Fibroblast of lung (primary cell): Measurements from ENCODE around the gene LMNTD1. TPM values are rescaled to one million over a fixed set of nuclear protein-coding genes. Genes with fewer than 3 reads are reported as not detected.
"Not testable (repeated sequence)": the region's sequence is repeated elsewhere in the genome, so short reads cannot be mapped to it uniquely, and the experiment has no call there.

ENCODE experiments used
- DNase-seq, 2 donors: peaks; one replicate each; pipeline versions ENCODE4 v3.0.0 to v3.0.0-alpha.2; 2010; ENCODE audit warnings: low read depth in 2 of 2
- H2AFZ ChIP-seq: 2 replicates; pipeline ENCODE4 v1.5.1; 2012; ENCODE audit warnings: low read length, control low read depth, inconsistent platforms
- H3K27ac ChIP-seq: 2 replicates; pipeline ENCODE4 v1.5.1; 2011; ENCODE audit warnings: low read length, control low read depth; ENCODE audit not compliant: insufficient read depth
- H3K27me3 ChIP-seq: 2 replicates; pipeline ENCODE4 v1.5.1; 2011; ENCODE audit warnings: mild to moderate bottlenecking, low read length; ENCODE audit not compliant: control insufficient read depth, insufficient read depth
- H3K36me3 ChIP-seq: 2 replicates; pipeline ENCODE4 v1.5.1; 2011; ENCODE audit warnings: low read length; ENCODE audit not compliant: control insufficient read depth, insufficient read depth
- H3K4me1 ChIP-seq: 2 replicates; pipeline ENCODE4 v1.5.1; 2011; ENCODE audit warnings: low read length; ENCODE audit not compliant: control insufficient read depth, insufficient read depth; ENCODE audit errors: extremely low read depth
- H3K4me2 ChIP-seq: 2 replicates; pipeline ENCODE4 v1.5.1; 2011; ENCODE audit warnings: low read length, control low read depth; ENCODE audit not compliant: insufficient read depth; ENCODE audit errors: extremely low read depth
- H3K4me3 ChIP-seq, 4 experiments: fragments of 200-600 bp in 1 of 4; sonication (generic) in 1 of 4; replicated peaks in 1 of 4; 2 replicates each; pipeline ENCODE4 v1.5.1; 2011 to 2016; ENCODE audit warnings: low read length in 4 of 4, low read depth in 3 of 4, mild to moderate bottlenecking in 3 of 4, control low read depth in 2 of 4, inconsistent platforms in 1 of 4, mixed read lengths in 1 of 4; ENCODE audit not compliant: insufficient read depth in 1 of 4; ENCODE audit errors: control extremely low read depth in 1 of 4
- H3K79me2 ChIP-seq: 2 replicates; pipeline ENCODE4 v1.5.1; 2012; ENCODE audit warnings: mild to moderate bottlenecking, low read length, inconsistent platforms; ENCODE audit not compliant: control insufficient read depth, insufficient read depth
- H3K9ac ChIP-seq: 2 replicates; pipeline ENCODE4 v1.5.1; 2011; ENCODE audit warnings: mild to moderate bottlenecking, low read length, control low read depth; ENCODE audit not compliant: insufficient read depth
- H3K9me3 ChIP-seq: 2 replicates; pipeline ENCODE4 v1.5.1; 2012; ENCODE audit warnings: low read depth, low read length; ENCODE audit not compliant: control insufficient read depth, insufficient read depth
- H4K20me1 ChIP-seq: 2 replicates; pipeline ENCODE4 v1.5.1; 2011; ENCODE audit warnings: low read length; ENCODE audit not compliant: control insufficient read depth, insufficient read depth; ENCODE audit errors: extremely low read depth
- EZH2 ChIP-seq: IDR thresholded peaks from 2 replicates; pipeline ENCODE4 v1.5.1; 2012; ENCODE audit warnings: low read length, control low read depth, mild to moderate bottlenecking; ENCODE audit errors: missing control alignments
- polyA minus RNA-seq: library from RNA; depleted of rRNA, polyadenylated mRNA; stranded (reverse); fragments of >200 nt; gene quantifications from 2 replicates; pipeline ENCODE4 v1.2.3, GENCODE V29; 2011; ENCODE audit warnings: low replicate concordance
- polyA plus RNA-seq, 2 donors: library from polyadenylated mRNA; depleted of rRNA in 1 of 2; stranded (reverse) in 1 of 2; unstranded in 1 of 2; fragments of >200 nt; gene quantifications; 2 replicates each; pipeline ENCODE4 v1.2.1, GENCODE V29; 2011 to 2012; ENCODE audit warnings: missing spikeins in 1 of 2
- total RNA-seq: library from RNA; depleted of rRNA; stranded (reverse); fragments of >200 nt; gene quantifications from 2 replicates; pipeline ENCODE4 v1.2.1, GENCODE V29; 2014
- TF ChIP-seq, protein P1 (sequence below), 2 donors: IDR thresholded peaks in 1 of 2; conservative IDR thresholded peaks in 1 of 2; 1 replicate in 1 of 2; 2 replicates in 1 of 2; pipeline ENCODE4 v1.5.1; 2011 to 2012; ENCODE audit warnings: low read length in 2 of 2, control low read depth in 1 of 2, inconsistent platforms in 1 of 2, low read depth in 1 of 2, mild to moderate bottlenecking in 1 of 2

Gene LMNTD1, protein sequence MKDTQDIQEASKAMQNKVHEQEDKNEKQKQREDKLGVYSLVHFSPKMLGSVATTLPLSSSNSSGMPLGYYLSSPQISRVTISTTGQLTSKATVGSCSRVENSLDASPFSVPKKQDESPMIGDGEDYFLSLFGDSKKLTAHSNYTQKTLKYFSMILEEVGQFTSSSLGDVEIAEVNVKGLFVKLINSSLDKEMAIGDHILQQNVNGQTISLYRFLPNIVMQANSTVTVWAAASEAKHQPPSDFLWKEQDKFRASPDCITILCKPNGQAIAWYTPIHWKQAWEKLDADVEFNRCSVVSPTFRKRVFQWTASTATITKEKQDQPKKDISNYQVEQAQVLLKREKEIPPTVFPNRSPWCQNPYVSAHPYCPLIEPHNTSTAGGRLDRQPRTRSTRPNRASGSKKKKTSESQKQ
- not detected in 2 replicates for total RNA-seq
- 0.18 TPM in 1 of 2 replicates, not detected in the other for polyA plus RNA-seq
- not detected in 2 replicates for polyA plus RNA-seq (2012)
- not detected in 2 replicates for polyA minus RNA-seq

DNA sequence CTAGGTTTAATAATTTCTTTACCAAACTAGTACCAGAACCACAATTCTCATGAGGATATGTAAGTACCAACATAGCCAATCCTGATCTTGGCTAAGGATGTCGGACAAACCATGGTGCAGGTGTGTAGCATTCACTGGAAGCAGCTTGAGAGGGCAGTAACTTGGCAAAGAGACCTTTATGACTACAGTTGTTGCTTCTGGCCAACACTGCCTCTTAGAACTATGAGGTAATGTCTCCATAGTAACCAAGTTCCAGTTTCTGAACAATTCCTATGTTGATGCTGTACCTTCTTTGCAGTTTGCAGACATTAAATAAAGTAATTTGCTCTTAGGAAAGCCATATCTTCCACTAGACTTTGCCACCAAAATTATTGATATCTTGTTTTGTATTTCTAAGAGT is at the start of gene LMNTD1:
Gene LMNTD1, minus strand, starts transcription at position 186 of the 400 bp plus-strand sequence. CDS start 324 bp downstream, outside the sequence.
- H3K4me2 ChIP-seq: no peak within 1 kb of the TSS
- H3K4me1 ChIP-seq: no peaks in the 10 kb centered on the region
- H3K9ac ChIP-seq: no peak within 1 kb of the TSS
- no peak within 1 kb of the TSS for H3K4me3 ChIP-seq
- H3K27me3 ChIP-seq: no peaks in the 10 kb centered on the region
- no peak for TF ChIP-seq EZH2
- TF ChIP-seq, protein P1, sequence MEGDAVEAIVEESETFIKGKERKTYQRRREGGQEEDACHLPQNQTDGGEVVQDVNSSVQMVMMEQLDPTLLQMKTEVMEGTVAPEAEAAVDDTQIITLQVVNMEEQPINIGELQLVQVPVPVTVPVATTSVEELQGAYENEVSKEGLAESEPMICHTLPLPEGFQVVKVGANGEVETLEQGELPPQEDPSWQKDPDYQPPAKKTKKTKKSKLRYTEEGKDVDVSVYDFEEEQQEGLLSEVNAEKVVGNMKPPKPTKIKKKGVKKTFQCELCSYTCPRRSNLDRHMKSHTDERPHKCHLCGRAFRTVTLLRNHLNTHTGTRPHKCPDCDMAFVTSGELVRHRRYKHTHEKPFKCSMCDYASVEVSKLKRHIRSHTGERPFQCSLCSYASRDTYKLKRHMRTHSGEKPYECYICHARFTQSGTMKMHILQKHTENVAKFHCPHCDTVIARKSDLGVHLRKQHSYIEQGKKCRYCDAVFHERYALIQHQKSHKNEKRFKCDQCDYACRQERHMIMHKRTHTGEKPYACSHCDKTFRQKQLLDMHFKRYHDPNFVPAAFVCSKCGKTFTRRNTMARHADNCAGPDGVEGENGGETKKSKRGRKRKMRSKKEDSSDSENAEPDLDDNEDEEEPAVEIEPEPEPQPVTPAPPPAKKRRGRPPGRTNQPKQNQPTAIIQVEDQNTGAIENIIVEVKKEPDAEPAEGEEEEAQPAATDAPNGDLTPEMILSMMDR (conservative IDR thresholded peaks at IDR 0.05 in 1 of 2, IDR thresholded peaks at IDR 0.05 in 1 of 2; ENCODE audit: low read depth in 1 of 2, low read length in 2 of 2): no peak
- no peaks in the 10 kb centered on the region for H3K36me3 ChIP-seq
- H3K27ac ChIP-seq: no peak within 1 kb of the TSS
- peak; percentile 70 to 86 for DNase-seq
- H4K20me1 ChIP-seq: no peaks in the 10 kb centered on the region
- no peak within 1 kb of the TSS for H2AFZ ChIP-seq
- H3K79me2 ChIP-seq: no peaks in the 10 kb centered on the region
- no peaks in the 10 kb centered on the region for H3K9me3 ChIP-seq

DNA sequence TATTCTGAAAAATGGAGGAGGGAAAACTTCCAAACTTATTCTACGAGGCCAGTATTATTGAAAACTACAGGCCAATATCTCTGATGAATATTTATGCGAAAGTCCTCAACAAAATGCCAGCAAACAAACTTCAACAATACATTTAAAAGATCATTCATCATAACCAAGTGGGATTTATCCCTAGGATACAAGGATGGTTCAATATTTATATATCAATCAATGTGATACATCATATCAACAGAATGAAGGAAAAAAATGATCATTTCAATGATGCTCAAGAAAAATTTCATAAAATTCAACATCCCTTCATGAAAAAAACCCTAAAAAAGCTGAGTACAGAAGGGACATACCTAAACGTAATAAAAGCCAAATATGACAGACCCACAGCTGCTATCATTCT is 45.9 kb upstream of the LMNTD1 start:
- H3K27me3 ChIP-seq: no peaks in the 10 kb centered on the region
- no peaks in the 10 kb centered on the region for H3K36me3 ChIP-seq
- H3K4me3 ChIP-seq: no peak overlapping the region
- H4K20me1 ChIP-seq: no peaks in the 10 kb centered on the region
- DNase-seq: no peak
- no peak for TF ChIP-seq EZH2
- TF ChIP-seq, protein P1 (conservative IDR thresholded peaks at IDR 0.05 in 1 of 2, IDR thresholded peaks at IDR 0.05 in 1 of 2; ENCODE audit: low read depth in 1 of 2, low read length in 2 of 2): no peak
- H3K9ac ChIP-seq: no peak overlapping the region
- no peaks in the 10 kb centered on the region for H3K4me1 ChIP-seq
- H3K79me2 ChIP-seq: no peaks in the 10 kb centered on the region
- H3K4me2 ChIP-seq: no peak overlapping the region
- no peaks in the 10 kb centered on the region for H3K9me3 ChIP-seq
- H2AFZ ChIP-seq: no peak overlapping the region
- H3K27ac ChIP-seq: no peak overlapping the region

DNA sequence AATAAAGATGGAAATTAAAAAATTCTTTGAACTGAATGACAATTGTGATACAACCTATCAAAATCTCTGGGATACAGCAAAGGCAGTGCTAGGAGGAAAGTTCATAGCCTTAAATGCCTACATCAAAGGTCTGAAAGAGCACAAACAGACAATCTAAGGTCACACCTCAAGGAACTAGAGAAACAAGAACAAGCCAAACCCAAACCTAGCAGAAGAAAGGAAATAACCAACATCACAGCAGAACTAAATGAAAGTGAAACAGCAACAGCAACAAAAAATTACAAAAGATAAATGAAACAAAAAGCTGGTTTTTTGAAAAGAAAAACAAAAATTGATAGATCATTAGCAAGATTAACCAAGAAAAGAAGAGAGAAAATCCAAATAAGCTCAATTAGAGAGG is 42.4 kb upstream of the LMNTD1 start:
- not testable (repeated sequence) for H3K79me2 ChIP-seq, H3K27ac ChIP-seq, H2AFZ ChIP-seq, H3K27me3 ChIP-seq, H4K20me1 ChIP-seq, H3K4me3 ChIP-seq, H3K4me1 ChIP-seq, H3K4me2 ChIP-seq, H3K9ac ChIP-seq, H3K36me3 ChIP-seq, DNase-seq, H3K9me3 ChIP-seq
